Thyroid gland (tissue), 4 donors: ENCODE measurements around the gene H1-8. TPM values are rescaled to one million over a fixed set of nuclear protein-coding genes. Genes with fewer than 3 reads are reported as not detected.
"Not testable (repeated sequence)": the region's sequence is repeated elsewhere in the genome, so short reads cannot be mapped to it uniquely, and the experiment has no call there.

Experiments used
- DNase-seq, 2 donors: peaks; one replicate each; pipeline ENCODE4 v3.0.0-alpha.2; 2019
- H3K27ac ChIP-seq, 3 donors: fragments of 200-600 bp; sonication (generic); 1 replicate in 2 of 3; 2 replicates in 1 of 3; pipeline ENCODE4 v1.5.1; 2016 to 2019; ENCODE audit warnings: mild to moderate bottlenecking in 1 of 3, moderate library complexity in 1 of 3
- H3K27me3 ChIP-seq: fragments of 200-600 bp; sonication (generic); one replicate; pipeline ENCODE4 v1.5.1; 2019
- H3K36me3 ChIP-seq, 2 donors: fragments of 200-600 bp; sonication (generic); one replicate each; pipeline ENCODE4 v1.5.1; 2016 to 2019
- H3K4me1 ChIP-seq, 2 donors: fragments of 200-600 bp; sonication (generic); one replicate each; pipeline ENCODE4 v1.5.1; 2017 to 2019
- H3K4me3 ChIP-seq, 3 donors: fragments of 200-600 bp; sonication (generic); replicated peaks in 1 of 3; 1 replicate in 2 of 3; 2 replicates in 1 of 3; pipeline ENCODE4 v1.5.1; 2016; ENCODE audit warnings: mild to moderate bottlenecking in 1 of 3
- H3K9me3 ChIP-seq: fragments of 200-600 bp; sonication (generic); one replicate; pipeline ENCODE4 v1.5.1; 2017
- CTCF ChIP-seq, 6 experiments: fragments of 200-600 bp in 3 of 6; fragments of 450-650 bp in 3 of 6; sonication (generic) in 3 of 6; IDR thresholded peaks; one replicate each; pipeline ENCODE4 v1.5.1; 2016 to 2019; ENCODE audit warnings: antibody characterized with exemption in 6 of 6, mild to moderate bottlenecking in 2 of 6, inconsistent platforms in 1 of 6, moderate library complexity in 1 of 6
- POLR2A ChIP-seq, 2 donors: fragments of 450-650 bp; IDR thresholded peaks; one replicate each; pipeline ENCODE4 v1.6.1; 2017; ENCODE audit warnings: antibody characterized with exemption in 2 of 2, mild to moderate bottlenecking in 2 of 2, moderate library complexity in 1 of 2
- WGBS, 2 donors: methylation state at CpG; one replicate each; pipeline ENCODE4 v1.1.5; 2017; 5-methylcytosine and 5-hydroxymethylcytosine counted together
- intact Hi-C: fragments of 100-400 bp; cut with DNase I; formaldehyde crosslinking; loops from one replicate; pipeline ENCODE4 v1.15.1; 2023
- total RNA-seq, 4 donors: library from RNA; depleted of rRNA; stranded (reverse); fragments of >200 nt; gene quantifications; one replicate each; pipeline ENCODE4 v1.2.3, GENCODE V29; 2016

The H1-8 gene
- total RNA-seq, 4 donors from 2014 or later, result not detected

- intact Hi-C loops, result no loop called here
- DNase-seq, result no peak
- Histone ChIP-seq H3K4me3 (no peak overlapping the region), H3K9me3 (no peaks in the 10 kb centered on the region), H3K27me3 (no peaks in the 10 kb centered on the region), H3K36me3 (no peaks in the 10 kb centered on the region), H3K4me1 (peaks cover 6 to 11% of the 10 kb centered on the region in 2 donors), H3K27ac (no peak overlapping the region)
- TF ChIP-seq CTCF (IDR thresholded peaks at IDR 0.05) (no peak), POLR2A (IDR thresholded peaks at IDR 0.05) (no peak)
- 86 to 88% methylated on average over 9 of the region's 9 CpGs for WGBS, 2 donors
Measured at GRCh38 chr3:129543999-129544398, 1.0 kb downstream of the H1-8 start.

- H3K27me3 ChIP-seq, H3K36me3 ChIP-seq, intact Hi-C loops, H3K27ac ChIP-seq, H3K9me3 ChIP-seq, DNase-seq, H3K4me3 ChIP-seq, H3K4me1 ChIP-seq: not testable (repeated sequence)
- 94% methylated on average over 3 of the region's 3 CpGs for WGBS, 2 donors
Measured at GRCh38 chr3:129545951-129546350, 3.0 kb downstream of the H1-8 start.

GRCh38 chr3:129547241-129547640 lies 4.3 kb downstream of the H1-8 start:
- H3K4me3 ChIP-seq, result no peak overlapping the region

GRCh38 chr3:129548104-129548965 lies 5.4 kb downstream of the H1-8 start:
- H3K9me3 ChIP-seq, result no peaks in the 10 kb centered on the region
- H3K36me3 ChIP-seq, result no peaks in the 10 kb centered on the region
- no peaks in the 10 kb centered on the region for H3K27me3 ChIP-seq
- no peak overlapping the region for H3K4me3 ChIP-seq
- H3K27ac ChIP-seq, result no peak overlapping the region
- no peak for TF ChIP-seq POLR2A (IDR thresholded peaks at IDR 0.05)
- no peak for TF ChIP-seq CTCF (IDR thresholded peaks at IDR 0.05)
- no peak for DNase-seq
- H3K4me1 ChIP-seq, result peaks cover 0 to 3% of the 10 kb centered on the region in 2 donors
- intact Hi-C loops, result no loop called here
- 89 to 94% methylated on average over 19 of the region's 19 CpGs for WGBS, 2 donors

More at GRCh38 chr3:129547241-129547640, 4.3 kb downstream of the H1-8 start:
- Histone ChIP-seq H3K9me3 (no peaks in the 10 kb centered on the region), H3K27ac (no peak overlapping the region), H3K4me1 (no peaks in the 10 kb centered on the region), H3K27me3 (no peaks in the 10 kb centered on the region), H3K36me3 (no peaks in the 10 kb centered on the region)
- no peak for DNase-seq
- intact Hi-C loops, result no loop called here
- no peak for TF ChIP-seq POLR2A (IDR thresholded peaks at IDR 0.05)
- 90 to 100% methylated on average over 2 to 12 of the region's 24 CpGs for WGBS, 2 donors

GRCh38 chr3:129549006-129549800 lies 6.2 kb downstream of the H1-8 start:
- DNase-seq, result no peak
- H3K9me3 ChIP-seq, result no peaks in the 10 kb centered on the region
- peaks cover 0 to 8% of the 10 kb centered on the region in 2 donors for H3K4me1 ChIP-seq
- H3K27ac ChIP-seq, result no peak overlapping the region
- no peaks in the 10 kb centered on the region for H3K27me3 ChIP-seq
- no peak overlapping the region for H3K4me3 ChIP-seq
- intact Hi-C loops, result no loop called here
- 92% methylated on average over 18 of the region's 18 CpGs for WGBS, 2 donors
- TF ChIP-seq CTCF (IDR thresholded peaks at IDR 0.05), result no peak
- H3K36me3 ChIP-seq, result no peaks in the 10 kb centered on the region

GRCh38 chr3:129549805-129550204 lies 6.8 kb downstream of the H1-8 start:
- no peak for DNase-seq
- Histone ChIP-seq H3K27ac (no peak overlapping the region), H3K27me3 (no peaks in the 10 kb centered on the region), H3K4me3 (no peak overlapping the region), H3K4me1 (peaks cover under 1 to 14% of the 10 kb centered on the region in 2 donors), H3K9me3 (no peaks in the 10 kb centered on the region), H3K36me3 (no peaks in the 10 kb centered on the region)
- TF ChIP-seq POLR2A (IDR thresholded peaks at IDR 0.05) (no peak), CTCF (IDR thresholded peaks at IDR 0.05) (no peak)
- intact Hi-C loops, result no loop called here
- WGBS, 2 donors, result 86 to 90% methylated on average over 3 of the region's 3 CpGs
